DOHH2 (cell line): ENCODE data around the gene EHHADH.

Experiments
- H3F3A ChIP-seq: fragments of 200-600 bp; sonication (generic), shearing (Covaris generic); 2 replicates; pipeline ENCODE4 v1.6.0; 2016; ENCODE audit warnings: antibody characterized with exemption, mild to moderate bottlenecking; ENCODE audit not compliant: control insufficient read depth, insufficient read depth
- H3K27ac ChIP-seq: fragments of 200-600 bp; sonication (generic); 2 replicates; pipeline ENCODE4 v1.5.1; 2014; ENCODE audit warnings: low read depth, mild to moderate bottlenecking, low read length, moderate library complexity
- H3K27me3 ChIP-seq: fragments of 200-600 bp; sonication (generic); 2 replicates; pipeline ENCODE4 v1.6.1; 2014; ENCODE audit warnings: mild to moderate bottlenecking, low read length, mixed read lengths; ENCODE audit not compliant: control insufficient read depth
- H3K36me3 ChIP-seq: fragments of 200-600 bp; sonication (generic); 2 replicates; pipeline ENCODE4 v1.6.1; 2014; ENCODE audit warnings: mild to moderate bottlenecking, low read length, moderate library complexity, mixed read lengths; ENCODE audit not compliant: control insufficient read depth
- H3K4me1 ChIP-seq: fragments of 200-600 bp; sonication (generic); 2 replicates; pipeline ENCODE4 v1.6.1; 2014; ENCODE audit warnings: mild to moderate bottlenecking, low read length, mixed read lengths; ENCODE audit not compliant: control insufficient read depth
- H3K4me2 ChIP-seq: fragments of 200-600 bp; sonication (generic); 2 replicates; pipeline ENCODE4 v1.6.0; 2014; ENCODE audit warnings: mild to moderate bottlenecking, low read length, moderate library complexity
- H3K4me3 ChIP-seq: fragments of 200-600 bp; sonication (generic); 2 replicates; pipeline ENCODE4 v1.5.1; 2014; ENCODE audit warnings: mild to moderate bottlenecking, low read length, mixed read lengths
- H3K79me2 ChIP-seq: fragments of 200-600 bp; sonication (generic); 2 replicates; pipeline ENCODE4 v1.6.1; 2014; ENCODE audit warnings: mild to moderate bottlenecking, low read length, mixed read lengths; ENCODE audit not compliant: control insufficient read depth
- H3K9me2 ChIP-seq: fragments of 200-600 bp; sonication (generic); replicated peaks from 2 replicates; pipeline ENCODE4 v1.6.1; 2014; ENCODE audit warnings: mild to moderate bottlenecking, low read length, mixed read lengths; ENCODE audit not compliant: control insufficient read depth
- H3K9me3 ChIP-seq: fragments of 200-600 bp; sonication (generic); 2 replicates; pipeline ENCODE4 v1.6.1; 2014; ENCODE audit warnings: antibody characterized with exemption, low read length, mixed read lengths; ENCODE audit not compliant: control insufficient read depth, insufficient read depth
- H4K20me1 ChIP-seq: fragments of 200-600 bp; sonication (generic); 2 replicates; pipeline ENCODE4 v1.6.0; 2014; ENCODE audit warnings: low read depth, mild to moderate bottlenecking, antibody characterized with exemption, low read length, moderate library complexity; ENCODE audit not compliant: control insufficient read depth, insufficient read depth
- CTCF ChIP-seq: fragments of 200-600 bp; sonication (generic); IDR thresholded peaks from one replicate; pipeline ENCODE4 v1.5.1; 2014; ENCODE audit warnings: antibody characterized with exemption, mild to moderate bottlenecking, low read depth, low read length; ENCODE audit not compliant: poor library complexity, severe bottlenecking
- EZH2phosphoT487 ChIP-seq: fragments of 200-600 bp; sonication (generic); IDR thresholded peaks from 2 replicates; pipeline ENCODE4 v1.6.1; 2017; ENCODE audit warnings: borderline replicate concordance, mild to moderate bottlenecking, antibody characterized with exemption, low read length, moderate library complexity, mixed read lengths

EHHADH gene

GRCh38 chr3:185188816-185189215 lies 65.0 kb downstream of the EHHADH start:
- H3K4me2 ChIP-seq, result peak overlapping the region; percentile 1; the same call in 1 of the 2 replicates
- peaks cover 12% of the 10 kb centered on the region for H3K4me1 ChIP-seq
- H3K9me2 ChIP-seq, result no peaks in the 10 kb centered on the region
- no peaks in the 10 kb centered on the region for H3K9me3 ChIP-seq
- no peaks in the 10 kb centered on the region for H4K20me1 ChIP-seq
- H3K27me3 ChIP-seq, result no peaks in the 10 kb centered on the region
- H3K27ac ChIP-seq, result no peak overlapping the region
- H3K79me2 ChIP-seq, result no peaks in the 10 kb centered on the region
- TF ChIP-seq EZH2phosphoT487 (no peak), CTCF (no peak)
- no peaks in the 10 kb centered on the region for H3K36me3 ChIP-seq
- no peak overlapping the region for H3K4me3 ChIP-seq
- no peaks in the 10 kb centered on the region for H3F3A ChIP-seq

GRCh38 chr3:185187391-185187790 lies 66.5 kb downstream of the EHHADH start:
- H3K9me2 ChIP-seq, result no peaks in the 10 kb centered on the region
- no peaks in the 10 kb centered on the region for H3K27me3 ChIP-seq
- H3K9me3 ChIP-seq, result no peaks in the 10 kb centered on the region
- H3K36me3 ChIP-seq, result no peaks in the 10 kb centered on the region
- no peak overlapping the region for H3K4me2 ChIP-seq
- no peak overlapping the region for H3K4me3 ChIP-seq
- peaks cover 12% of the 10 kb centered on the region for H3K4me1 ChIP-seq
- no peaks in the 10 kb centered on the region for H4K20me1 ChIP-seq
- no peaks in the 10 kb centered on the region for H3K79me2 ChIP-seq
- H3K27ac ChIP-seq, result no peak overlapping the region
- no peaks in the 10 kb centered on the region for H3F3A ChIP-seq
- TF ChIP-seq CTCF, result no peak
- no peak for TF ChIP-seq EZH2phosphoT487

GRCh38 chr3:185176750-185177359 lies 77.0 kb downstream of the EHHADH start:
- TF ChIP-seq CTCF, result peak; percentile 76
- no peak for TF ChIP-seq EZH2phosphoT487
- Histone ChIP-seq H3K9me2 (no peaks in the 10 kb centered on the region), H4K20me1 (no peaks in the 10 kb centered on the region), H3K4me2 (no peak overlapping the region), H3K4me1 (peaks cover 19% of the 10 kb centered on the region), H3F3A (no peaks in the 10 kb centered on the region), H3K9me3 (no peaks in the 10 kb centered on the region), H3K4me3 (no peak overlapping the region), H3K27ac (no peak overlapping the region), H3K27me3 (0 out of 2 replicates have a peak, but pooled peaks cover 6% of the 10 kb centered on the region), H3K79me2 (no peaks in the 10 kb centered on the region), H3K36me3 (no peaks in the 10 kb centered on the region)
